CD14-positive monocyte (primary cell): ENCODE data around the gene CDH23. TPM values are rescaled to one million over a fixed set of nuclear protein-coding genes. Genes with fewer than 3 reads are reported as not detected.

Experiments
- DNase-seq, 3 donors: peaks; one replicate each; pipeline ENCODE4 v3.0.0-alpha.2; 2011 to 2022
- H2AFZ ChIP-seq: 2 replicates; pipeline ENCODE4 v1.6.0; 2012; ENCODE audit warnings: mild to moderate bottlenecking, low read depth, low read length, inconsistent platforms; ENCODE audit not compliant: insufficient read depth, poor library complexity, severe bottlenecking
- H3K27ac ChIP-seq, 2 donors: 1 replicate in 1 of 2; 2 replicates in 1 of 2; pipeline ENCODE4 v1.5.1; 2012 to 2013; ENCODE audit warnings: low read length in 2 of 2, control low read depth in 1 of 2, inconsistent platforms in 1 of 2, low read depth in 1 of 2, mild to moderate bottlenecking in 1 of 2
- H3K27me3 ChIP-seq, 2 donors: one replicate each; pipeline versions ENCODE4 v1.6.0 to v1.6.1; 2011 to 2013; ENCODE audit warnings: low read length in 2 of 2; ENCODE audit not compliant: control insufficient read depth in 2 of 2, insufficient read depth in 2 of 2
- H3K36me3 ChIP-seq, 2 donors: replicated peaks in 1 of 2; 1 replicate in 1 of 2; 2 replicates in 1 of 2; pipeline versions ENCODE4 v1.5.1 to v1.6.1; 2012 to 2013; ENCODE audit warnings: low read length in 2 of 2, control low read depth in 1 of 2, inconsistent platforms in 1 of 2, mild to moderate bottlenecking in 1 of 2; ENCODE audit not compliant: insufficient read depth in 2 of 2, control insufficient read depth in 1 of 2
- H3K4me1 ChIP-seq, 2 donors: 1 replicate in 1 of 2; 2 replicates in 1 of 2; pipeline versions ENCODE4 v1.5.1 to v1.6.1; 2012 to 2013; ENCODE audit warnings: low read length in 2 of 2, control low read depth in 1 of 2, inconsistent platforms in 1 of 2, mild to moderate bottlenecking in 1 of 2, moderate library complexity in 1 of 2; ENCODE audit not compliant: insufficient read depth in 2 of 2, control insufficient read depth in 1 of 2
- H3K4me2 ChIP-seq: replicated peaks from 2 replicates; pipeline ENCODE3; 2012; ENCODE audit warnings: low read length, moderate library complexity, mild to moderate bottlenecking; ENCODE audit not compliant: poor library complexity, severe bottlenecking; ENCODE audit errors: extremely low read depth
- H3K4me3 ChIP-seq, 3 experiments: fragments of 200-600 bp in 1 of 3; sonication (generic) in 1 of 3; replicated peaks in 1 of 3; 1 replicate in 2 of 3; 2 replicates in 1 of 3; pipeline ENCODE4 v1.5.1; 2011 to 2013; ENCODE audit warnings: low read length in 3 of 3, mild to moderate bottlenecking in 3 of 3, control low read depth in 2 of 3, low read depth in 2 of 3, inconsistent platforms in 1 of 3, moderate library complexity in 1 of 3
- H3K79me2 ChIP-seq: 2 replicates; pipeline ENCODE4 v1.6.0; 2012; ENCODE audit warnings: mild to moderate bottlenecking, control low read depth, inconsistent platforms, low read length, moderate library complexity; ENCODE audit not compliant: insufficient read depth
- H3K9ac ChIP-seq: 2 replicates; pipeline ENCODE4 v1.6.0; 2017; ENCODE audit warnings: low read length, mild to moderate bottlenecking; ENCODE audit not compliant: insufficient read depth, poor library complexity, severe bottlenecking
- H3K9me3 ChIP-seq, 2 donors: replicated peaks in 1 of 2; 1 replicate in 1 of 2; 2 replicates in 1 of 2; pipeline versions ENCODE4 v1.5.1 to v1.6.1; 2012 to 2013; ENCODE audit warnings: low read length in 2 of 2, control low read depth in 1 of 2; ENCODE audit not compliant: control insufficient read depth in 1 of 2, insufficient read depth in 1 of 2
- H4K20me1 ChIP-seq: 2 replicates; pipeline ENCODE4 v1.6.0; 2012; ENCODE audit warnings: mild to moderate bottlenecking, low read length, control low read depth, moderate library complexity; ENCODE audit not compliant: insufficient read depth
- H3K27ac Mint-ChIP-seq, 7 donors: one replicate each; pipeline ENCODE4 v1.8.0; 2020; ENCODE audit warnings: mild to moderate bottlenecking in 7 of 7, mixed read lengths in 7 of 7, moderate library complexity in 6 of 7, inconsistent platforms in 2 of 7
- H3K27me3 Mint-ChIP-seq, 3 donors: one replicate each; pipeline ENCODE4 v1.8.0; 2021 to 2022; ENCODE audit warnings: low read depth in 3 of 3, mild to moderate bottlenecking in 3 of 3, mixed read lengths in 3 of 3, moderate library complexity in 3 of 3, inconsistent platforms in 1 of 3
- H3K36me3 Mint-ChIP-seq, 2 donors: one replicate each; pipeline ENCODE4 v1.8.0; 2020; ENCODE audit warnings: mixed read lengths in 2 of 2, inconsistent platforms in 1 of 2, mild to moderate bottlenecking in 1 of 2
- H3K4me1 Mint-ChIP-seq: one replicate; pipeline ENCODE4 v1.8.0; 2020; ENCODE audit warnings: mild to moderate bottlenecking, mixed read lengths
- H3K4me3 Mint-ChIP-seq, 2 donors: one replicate each; pipeline ENCODE4 v1.8.0; 2020; ENCODE audit warnings: mild to moderate bottlenecking in 2 of 2, mixed read lengths in 2 of 2, moderate library complexity in 1 of 2
- H3K9me3 Mint-ChIP-seq, 7 donors: one replicate each; pipeline ENCODE4 v1.8.0; 2020 to 2022; ENCODE audit warnings: mixed read lengths in 7 of 7, mild to moderate bottlenecking in 6 of 7, moderate library complexity in 6 of 7, inconsistent platforms in 2 of 7
- CTCF ChIP-seq: fragments of 200-600 bp; IDR thresholded peaks from one replicate; pipeline ENCODE4 v1.8.0; 2022; ENCODE audit warnings: antibody characterized with exemption, mild to moderate bottlenecking
- WGBS: methylation state at CpG from one replicate; pipeline ENCODE4 v1.1.5; 2013; ENCODE audit warnings: missing lambda C conversion rate; ENCODE audit not compliant: insufficient coverage; 5-methylcytosine and 5-hydroxymethylcytosine counted together
- intact Hi-C, 2 donors: fragments of 100-400 bp; cut with micrococcal nuclease; formaldehyde crosslinking; loops; one replicate each; pipeline versions ENCODE4 v1.15.0 to v1.15.1; 2023
- polyA plus RNA-seq, 3 donors: library from polyadenylated mRNA; depleted of rRNA in 1 of 3; unstranded in 2 of 3; stranded (reverse) in 1 of 3; fragments of 300-500 nt in 2 of 3; fragments of >200 nt in 1 of 3; fragmentation: Illumina TruSeq in 2 of 3; gene quantifications; 1 replicate in 2 of 3; 2 replicates in 1 of 3; pipeline ENCODE4 v1.2.3, GENCODE V29; 2012 to 2021

The CDH23 gene
- polyA plus RNA-seq, 3 donors, result 8.2 to 36.2 (median 10.5) TPM

- Mint-ChIP-seq H3K9me3 (peaks cover 0 to 2% (median 0%) of the 10 kb centered on the region in 7 donors), H3K4me3 (no peak overlapping the region), H3K27ac (peak overlapping the region in 1 of 7 donors; percentile 4), H3K27me3 (peaks cover 3 to 6% (median 6%) of the 10 kb centered on the region in 3 donors), H3K36me3 (no peaks in the 10 kb centered on the region), H3K4me1 (no peaks in the 10 kb centered on the region)
- intact Hi-C loops, result no loop called here
- Histone ChIP-seq H3K9me3 (no peaks in the 10 kb centered on the region), H3K9ac (no peak overlapping the region), H4K20me1 (no peaks in the 10 kb centered on the region), H3K4me1 (no peaks in the 10 kb centered on the region), H3K27ac (no peak overlapping the region), H3K4me2 (no peak overlapping the region), H3K79me2 (no peaks in the 10 kb centered on the region), H2AFZ (no peak overlapping the region), H3K36me3 (no peaks in the 10 kb centered on the region), H3K27me3 (no peaks in the 10 kb centered on the region), H3K4me3 (no peak overlapping the region)
- WGBS, result 97% methylated on average over 8 of the region's 15 CpGs
- DNase-seq, result no peak
- no peak for TF ChIP-seq CTCF
These were observed 46.3 kb downstream of the CDH23 start for GRCh38 chr10:71442859-71443570.

- Histone ChIP-seq H3K4me3 (no peak overlapping the region), H3K9me3 (no peaks in the 10 kb centered on the region), H2AFZ (no peak overlapping the region), H3K9ac (no peak overlapping the region), H3K27ac (no peak overlapping the region), H3K79me2 (no peaks in the 10 kb centered on the region), H3K36me3 (no peaks in the 10 kb centered on the region), H3K4me2 (no peak overlapping the region), H4K20me1 (no peaks in the 10 kb centered on the region), H3K4me1 (no peaks in the 10 kb centered on the region), H3K27me3 (no peaks in the 10 kb centered on the region)
- no peak overlapping the region for H3K27ac Mint-ChIP-seq
- H3K36me3 Mint-ChIP-seq, result no peaks in the 10 kb centered on the region
- TF ChIP-seq CTCF, result no peak
- WGBS, result 98% methylated on average over 6 of the region's 10 CpGs
- intact Hi-C loops, result no loop called here
- peaks cover 0 to 2% (median 0%) of the 10 kb centered on the region in 7 donors for H3K9me3 Mint-ChIP-seq
- H3K4me1 Mint-ChIP-seq, result no peaks in the 10 kb centered on the region
- no peak for DNase-seq
- peaks cover 3 to 6% (median 4%) of the 10 kb centered on the region in 3 donors for H3K27me3 Mint-ChIP-seq
- no peak overlapping the region for H3K4me3 Mint-ChIP-seq
These were observed 47.0 kb downstream of the CDH23 start for GRCh38 chr10:71443676-71444075.
